Lower lobe of right lung (tissue), 2 donors: ENCODE measurements around the gene LILRB3. TPM values are rescaled to one million over a fixed set of nuclear protein-coding genes. Genes with fewer than 3 reads are reported as not detected.
"Not testable (repeated sequence)": the region's sequence is repeated elsewhere in the genome, so short reads cannot be mapped to it uniquely, and the experiment has no call there.

Experiments
- ATAC-seq, 2 donors: fragments of 200-7000 bp; cut with Tn5 transposase; one replicate each; pipeline ENCODE4 v1.9.1; 2020 to 2022; ENCODE audit warnings: mild to moderate bottlenecking in 2 of 2, moderate library complexity in 2 of 2
- DNase-seq: peaks from one replicate; pipeline ENCODE4 v3.0.0-alpha.2; 2020
- H3K27ac ChIP-seq: fragments of 200-600 bp; one replicate; pipeline ENCODE4 v1.8.0; 2022
- H3K27me3 ChIP-seq: fragments of 200-600 bp; one replicate; pipeline ENCODE4 v1.8.0; 2022; ENCODE audit warnings: low read depth
- H3K36me3 ChIP-seq: fragments of 200-600 bp; one replicate; pipeline ENCODE4 v1.8.0; 2022; ENCODE audit warnings: mild to moderate bottlenecking
- H3K4me1 ChIP-seq: fragments of 200-600 bp; one replicate; pipeline ENCODE4 v1.8.0; 2022
- H3K4me3 ChIP-seq: fragments of 200-600 bp; one replicate; pipeline ENCODE4 v1.8.0; 2022; ENCODE audit warnings: mild to moderate bottlenecking
- H3K9me3 ChIP-seq: fragments of 200-600 bp; one replicate; pipeline ENCODE4 v1.8.0; 2022
- intact Hi-C: fragments of 100-400 bp; cut with DNase I; formaldehyde crosslinking; loops from one replicate; pipeline ENCODE4 v1.11.0; 2022
- total RNA-seq: library from RNA; stranded (reverse); fragmentation: NEBNext Ultra II Directional; extraction: Animal tissue kit (Norgen Biotek cat#: 25700); gene quantifications from one replicate; pipeline ENCODE4 v1.2.1, GENCODE V29; 2021
- TF ChIP-seq, protein P1 (sequence below): fragments of 200-600 bp; IDR thresholded peaks from one replicate; pipeline ENCODE4 v1.8.0; 2022; ENCODE audit warnings: antibody characterized with exemption, mild to moderate bottlenecking
- donor health status: DM: no; HTN: yes; CAD: no; lungs with severe emphysema.

LILRB3 gene
- total RNA-seq, 1 donor from 2014 or later = 85.6 TPM

DNA sequence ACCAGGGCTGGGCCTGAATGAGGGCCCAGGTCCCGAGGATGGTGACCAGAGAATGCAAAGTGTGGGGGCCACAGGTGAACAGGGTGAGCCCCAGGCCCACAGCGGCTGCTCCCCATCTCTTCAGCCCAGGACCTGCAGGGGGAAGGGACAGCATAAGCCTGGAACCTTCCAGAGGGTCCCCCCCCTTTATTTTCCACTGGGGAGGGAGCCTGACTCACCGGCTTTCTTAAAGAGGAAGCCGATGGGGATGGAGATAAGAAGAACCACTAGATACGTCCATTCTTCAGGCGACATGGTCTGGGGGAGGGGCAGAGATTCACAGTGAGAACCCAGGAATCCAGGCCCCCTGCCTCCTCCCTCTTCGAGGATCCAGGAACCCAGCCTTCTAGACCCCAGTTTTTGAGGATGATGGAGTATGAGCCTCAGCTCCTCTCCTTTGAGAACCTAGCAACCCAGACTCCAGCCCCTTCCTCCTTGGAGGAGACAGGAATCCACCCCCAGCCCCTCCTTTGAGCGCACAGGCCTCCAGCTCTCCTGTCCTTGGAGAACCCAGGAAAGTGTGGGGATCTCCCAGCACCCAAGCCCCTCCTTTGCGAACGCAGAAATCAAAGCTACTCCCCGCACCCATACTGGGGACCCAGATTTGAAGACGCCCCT is 34.5 kb downstream of the LILRB3 start:
- ATAC-seq = no peak
- DNase-seq = peak; percentile 50

DNA sequence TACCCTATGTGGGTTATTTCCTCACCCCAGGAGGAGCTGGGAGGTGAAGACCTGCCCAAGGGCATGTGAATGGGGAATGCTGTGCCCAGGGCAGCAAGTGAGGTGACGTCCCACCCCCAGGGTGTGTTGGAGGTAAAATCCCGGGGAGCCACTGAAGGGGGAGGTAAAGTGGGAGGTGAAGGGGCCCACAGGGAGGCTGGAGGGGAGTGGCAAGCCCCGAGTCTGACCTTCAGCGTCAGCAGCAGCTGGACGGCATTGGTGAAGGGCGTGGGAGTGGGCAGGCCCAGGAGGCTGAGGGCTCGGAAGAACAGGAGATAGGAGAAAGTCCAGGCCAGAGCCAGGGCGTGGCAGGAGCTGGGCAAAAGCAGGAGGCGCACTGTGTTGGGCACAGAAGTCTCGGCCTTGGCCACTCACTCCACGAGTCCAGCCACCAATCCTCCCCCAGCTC is 35.8 kb downstream of the LILRB3 start:
- no peak overlapping the region for H3K27ac ChIP-seq
- no peaks in the 10 kb centered on the region for H3K27me3 ChIP-seq
- no peaks in the 10 kb centered on the region for H3K9me3 ChIP-seq
- intact Hi-C loops = no loop called here
- H3K4me3 ChIP-seq = no peak overlapping the region
- peaks cover 15% of the 10 kb centered on the region for H3K4me1 ChIP-seq
- H3K36me3 ChIP-seq = peaks cover 9% of the 10 kb centered on the region
- TF ChIP-seq, protein P1, sequence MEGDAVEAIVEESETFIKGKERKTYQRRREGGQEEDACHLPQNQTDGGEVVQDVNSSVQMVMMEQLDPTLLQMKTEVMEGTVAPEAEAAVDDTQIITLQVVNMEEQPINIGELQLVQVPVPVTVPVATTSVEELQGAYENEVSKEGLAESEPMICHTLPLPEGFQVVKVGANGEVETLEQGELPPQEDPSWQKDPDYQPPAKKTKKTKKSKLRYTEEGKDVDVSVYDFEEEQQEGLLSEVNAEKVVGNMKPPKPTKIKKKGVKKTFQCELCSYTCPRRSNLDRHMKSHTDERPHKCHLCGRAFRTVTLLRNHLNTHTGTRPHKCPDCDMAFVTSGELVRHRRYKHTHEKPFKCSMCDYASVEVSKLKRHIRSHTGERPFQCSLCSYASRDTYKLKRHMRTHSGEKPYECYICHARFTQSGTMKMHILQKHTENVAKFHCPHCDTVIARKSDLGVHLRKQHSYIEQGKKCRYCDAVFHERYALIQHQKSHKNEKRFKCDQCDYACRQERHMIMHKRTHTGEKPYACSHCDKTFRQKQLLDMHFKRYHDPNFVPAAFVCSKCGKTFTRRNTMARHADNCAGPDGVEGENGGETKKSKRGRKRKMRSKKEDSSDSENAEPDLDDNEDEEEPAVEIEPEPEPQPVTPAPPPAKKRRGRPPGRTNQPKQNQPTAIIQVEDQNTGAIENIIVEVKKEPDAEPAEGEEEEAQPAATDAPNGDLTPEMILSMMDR = no peak
- ATAC-seq = no peak
- DNase-seq = peak; percentile 46

More for the DNA sequence above, 34.5 kb downstream of the LILRB3 start:
- H3K36me3 ChIP-seq = peaks cover 17% of the 10 kb centered on the region
- peak overlapping the region; percentile 92 for H3K27ac ChIP-seq
- H3K9me3 ChIP-seq = no peaks in the 10 kb centered on the region
- TF ChIP-seq, protein P1 = no peak
- intact Hi-C loops = no loop called here
- H3K4me1 ChIP-seq = peaks cover 20% of the 10 kb centered on the region
- peak overlapping the region; percentile 94 for H3K4me3 ChIP-seq
- H3K27me3 ChIP-seq = no peaks in the 10 kb centered on the region

GRCh38 chr19:54186351-54186750 is 36.5 kb downstream of the LILRB3 start:
- peaks cover 9% of the 10 kb centered on the region for H3K36me3 ChIP-seq
- ATAC-seq (no peak), DNase-seq (peak; percentile 20)
- H3K4me3 ChIP-seq = no peak overlapping the region
- intact Hi-C loops = no loop called here
- H3K9me3 ChIP-seq = no peaks in the 10 kb centered on the region
- H3K27ac ChIP-seq = no peak overlapping the region
- TF ChIP-seq, protein P1 = no peak
- H3K27me3 ChIP-seq = no peaks in the 10 kb centered on the region
- peaks cover 10% of the 10 kb centered on the region for H3K4me1 ChIP-seq

DNA sequence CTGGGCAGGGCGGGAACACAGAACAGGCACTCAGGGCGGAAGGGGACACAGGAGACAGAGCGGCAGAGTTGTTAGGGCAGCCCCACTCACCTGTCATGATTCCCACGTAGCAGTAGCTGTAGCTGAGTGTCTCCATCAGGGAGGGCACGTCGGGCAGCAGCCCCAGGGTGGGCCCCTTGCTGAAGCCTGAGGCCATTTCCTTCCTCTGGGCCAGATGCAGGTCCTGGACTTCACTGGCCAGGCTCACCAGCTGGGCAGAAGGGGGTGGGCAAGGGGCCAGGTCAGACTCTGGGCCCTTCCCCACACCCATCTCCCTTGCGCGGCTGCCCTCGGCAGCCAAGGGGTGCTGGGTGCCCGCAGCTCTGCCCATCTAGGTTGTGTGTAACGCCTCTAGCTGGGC is 39.4 kb downstream of the LILRB3 start:
- Histone ChIP-seq H3K4me3 (no peak overlapping the region), H3K4me1 (peaks cover 5% of the 10 kb centered on the region), H3K36me3 (peaks cover 29% of the 10 kb centered on the region), H3K27ac (no peak overlapping the region), H3K27me3 (no peaks in the 10 kb centered on the region), H3K9me3 (no peaks in the 10 kb centered on the region)
- intact Hi-C loops = no loop called here
- TF ChIP-seq, protein P1 = no peak
- DNase-seq = peak; percentile 28
- ATAC-seq = no peak

GRCh38 chr19:54181894-54182293 is 40.9 kb downstream of the LILRB3 start:
- H3K27me3 ChIP-seq, DNase-seq, ATAC-seq, H3K4me3 ChIP-seq, H3K9me3 ChIP-seq, H3K4me1 ChIP-seq, H3K27ac ChIP-seq, intact Hi-C loops: not testable (repeated sequence)
- peaks cover 29% of the 10 kb centered on the region for H3K36me3 ChIP-seq

DNA sequence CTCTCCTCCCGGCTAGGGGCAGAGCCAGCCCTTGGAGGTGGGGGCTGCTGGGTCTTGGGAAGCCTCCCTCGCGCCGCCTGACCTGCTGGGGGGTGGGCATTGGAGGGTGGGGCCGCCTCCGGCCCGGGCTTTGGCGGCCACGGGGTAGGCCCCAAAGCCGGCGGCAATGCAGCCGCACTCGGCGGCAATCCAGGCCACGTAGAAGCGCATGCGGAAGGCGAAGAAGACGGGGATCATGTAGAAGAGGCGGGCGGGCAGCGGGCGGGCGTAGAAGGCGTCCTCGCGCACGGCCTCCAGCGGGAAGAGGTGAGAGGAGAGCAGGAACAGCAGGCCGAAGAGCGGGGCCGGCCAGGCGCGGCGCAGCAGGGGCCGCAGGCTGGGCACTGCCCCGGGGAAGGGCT is 42.1 kb downstream of the LILRB3 start:
- H3K4me3 ChIP-seq = no peak overlapping the region
- peaks cover 33% of the 10 kb centered on the region for H3K36me3 ChIP-seq
- no peak overlapping the region for H3K27ac ChIP-seq
- H3K4me1 ChIP-seq = no peaks in the 10 kb centered on the region
- H3K9me3 ChIP-seq = no peaks in the 10 kb centered on the region
- ATAC-seq (no peak), DNase-seq (peak; percentile 40)
- TF ChIP-seq, protein P1 = no peak
- intact Hi-C loops = no loop called here
- no peaks in the 10 kb centered on the region for H3K27me3 ChIP-seq
